ENCODE measurements around the gene HLA-DOB.

The HLA-DOB gene

GRCh38 chr6:32774426-32774825 is 42.4 kb downstream of the HLA-DOB start:
- no peak for DNase-seq (ENCODE audit: low read depth, low spot score)
- no peak overlapping the region for H3K4me3 ChIP-seq (ENCODE audit: low read length)

- no peak overlapping the region for H3K4me3 ChIP-seq (ENCODE audit: low read length)
- no peak for DNase-seq (ENCODE audit: low read depth, low spot score)
Observed at GRCh38 chr6:32772656-32773055, 44.1 kb downstream of the HLA-DOB start.

GRCh38 chr6:32764048-32764447 is 52.8 kb downstream of the HLA-DOB start:
- DNase-seq (ENCODE audit: low read depth, low spot score), result no peak
- no peak overlapping the region for H3K4me3 ChIP-seq (ENCODE audit: low read length)

- no peak within 1 kb of the TSS for H3K4me3 ChIP-seq (ENCODE audit: low read length)
- no peak for DNase-seq (ENCODE audit: low read depth, low spot score)
Observed at GRCh38 chr6:32763421-32763820, 53.4 kb downstream of the HLA-DOB start, which contains the start of gene HLA-DQB2. TSS of gene HLA-DQB2 (minus strand) at chr6:32763532. CDS start at chr6:32763470, 62 bp downstream.
